ENCODE results near the gene XXYLT1.

DNA sequence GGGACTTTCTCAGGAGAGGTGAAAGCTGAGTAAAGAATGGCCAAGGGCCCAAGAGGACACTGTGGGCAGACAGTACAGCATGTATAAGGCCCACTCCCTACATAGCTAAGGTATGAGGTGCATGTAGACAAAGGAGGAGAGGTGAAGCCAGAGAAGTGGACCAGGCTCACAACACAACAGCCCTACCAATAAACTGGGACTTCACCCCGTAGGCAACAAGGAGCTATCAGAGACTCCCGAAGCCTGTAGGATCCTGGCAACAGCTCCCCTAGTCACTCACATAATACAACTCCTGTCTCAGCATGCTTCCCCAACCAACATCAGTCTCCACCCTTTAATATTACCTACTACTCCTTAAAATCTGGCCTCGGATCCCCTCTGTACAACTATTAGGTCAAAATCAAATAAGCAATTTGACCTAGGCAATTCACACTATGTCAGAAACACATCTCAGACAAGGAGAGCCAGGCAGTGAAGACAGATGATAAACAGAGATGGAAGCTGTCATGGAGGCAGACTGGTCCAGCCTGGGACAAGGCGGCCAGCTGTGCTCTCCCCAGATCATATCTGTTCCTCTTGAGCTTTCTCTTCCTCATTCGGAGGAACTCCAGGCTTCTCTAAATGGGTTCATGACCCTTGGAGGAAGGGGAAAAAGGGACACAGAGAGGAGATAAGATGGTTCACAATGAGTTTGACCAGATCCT is 1.4 kb downstream of the XXYLT1 start:
- no peak for TF ChIP-seq EZH2 (IDR thresholded peaks at IDR 0.05; ENCODE audit: borderline replicate concordance, low read depth, low read length, poor library complexity, severe bottlenecking)
- TF ChIP-seq, protein P1, sequence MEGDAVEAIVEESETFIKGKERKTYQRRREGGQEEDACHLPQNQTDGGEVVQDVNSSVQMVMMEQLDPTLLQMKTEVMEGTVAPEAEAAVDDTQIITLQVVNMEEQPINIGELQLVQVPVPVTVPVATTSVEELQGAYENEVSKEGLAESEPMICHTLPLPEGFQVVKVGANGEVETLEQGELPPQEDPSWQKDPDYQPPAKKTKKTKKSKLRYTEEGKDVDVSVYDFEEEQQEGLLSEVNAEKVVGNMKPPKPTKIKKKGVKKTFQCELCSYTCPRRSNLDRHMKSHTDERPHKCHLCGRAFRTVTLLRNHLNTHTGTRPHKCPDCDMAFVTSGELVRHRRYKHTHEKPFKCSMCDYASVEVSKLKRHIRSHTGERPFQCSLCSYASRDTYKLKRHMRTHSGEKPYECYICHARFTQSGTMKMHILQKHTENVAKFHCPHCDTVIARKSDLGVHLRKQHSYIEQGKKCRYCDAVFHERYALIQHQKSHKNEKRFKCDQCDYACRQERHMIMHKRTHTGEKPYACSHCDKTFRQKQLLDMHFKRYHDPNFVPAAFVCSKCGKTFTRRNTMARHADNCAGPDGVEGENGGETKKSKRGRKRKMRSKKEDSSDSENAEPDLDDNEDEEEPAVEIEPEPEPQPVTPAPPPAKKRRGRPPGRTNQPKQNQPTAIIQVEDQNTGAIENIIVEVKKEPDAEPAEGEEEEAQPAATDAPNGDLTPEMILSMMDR (conservative IDR thresholded peaks at IDR 0.05; ENCODE audit: low read depth, low read length), result no peak
